Measurements from ENCODE around the gene CCL17. TPM values are rescaled to one million over a fixed set of nuclear protein-coding genes. Genes with fewer than 3 reads are reported as not detected.
A peak's percentile ranks its signal among the peaks of the same experiment; 100 is the strongest.

CCL17 gene
- total and polyA plus RNA-seq, 9 of the 15 experiments (the other 6 are each of a cell fraction or from before 2014, with no cell fraction given) = not detected

- Histone ChIP-seq H3K9ac (ENCODE audit: insufficient read depth in 1 of 2, low read depth in 2 of 2, low read length in 2 of 2) (no peak overlapping the region), H3K4me3 (no peak overlapping the region), H2AFZ (ENCODE audit: low read depth, low read length) (no peak overlapping the region), H3K79me2 (ENCODE audit: control insufficient read depth, insufficient read depth, low read length) (no peaks in the 10 kb centered on the region), H3K9me3 (replicated peaks; ENCODE audit: control insufficient read depth, insufficient read depth, low read depth, low read length) (no peaks in the 10 kb centered on the region), H4K20me1 (replicated peaks; ENCODE audit: control insufficient read depth, insufficient read depth, low read length) (no peaks in the 10 kb centered on the region), H3K27me3 (ENCODE audit: control insufficient read depth in 2 of 2, insufficient read depth in 2 of 2, low read length in 2 of 2) (no peaks in the 10 kb centered on the region), H3K4me1 (replicated peaks in 1 of 2; ENCODE audit: control insufficient read depth in 2 of 2, insufficient read depth in 2 of 2, low read length in 2 of 2) (no peaks in the 10 kb centered on the region), H3K9me1 (ENCODE audit: control insufficient read depth, insufficient read depth, low read length) (no peaks in the 10 kb centered on the region), H3K36me3 (ENCODE audit: control insufficient read depth, insufficient read depth, low read length) (peaks cover 85% of the 10 kb centered on the region), H3K4me2 (ENCODE audit: insufficient read depth, low read length) (no peak overlapping the region), H3K27ac (ENCODE audit: extremely low read depth, low read depth, low read length) (no peak overlapping the region)
- ATAC-seq = no peak
- in situ Hi-C loops (cut with MboI) (no loop called here), intact Hi-C loops (cut with micrococcal nuclease) (no loop called here)
- FAIRE-seq = no peak
- no TSS peak for BruUV-seq (replicated peaks)
- CTCF ChIA-PET (ENCODE audit: low intra/inter-chr PET ratio) = no interaction called here
- no peak for DNase-seq (ENCODE audit: extremely low read depth in 1 of 4, low spot score in 3 of 4)
- WGBS (ENCODE audit: insufficient coverage, low coverage, missing lambda C conversion rate) = 76% methylated on average over 5 of the region's 5 CpGs
- POLR2A ChIA-PET = interaction anchor here (0.6 to 2.2 kb wide), 3 partner anchors 14 to 49 kb away, joined by 3 to 4 read pairs (median 3); no protein-coding TSS in a partner anchor
- TF ChIP-seq HOXB6 (CRISPR knock-in tag; IDR thresholded peaks at IDR 0.05; ENCODE audit: borderline replicate concordance) (no peak), JUND (IDR thresholded peaks at IDR 0.05; ENCODE audit: borderline replicate concordance, low read depth, low read length) (no peak), JUND (tag; IDR thresholded peaks at IDR 0.05; ENCODE audit: borderline replicate concordance, low read depth, low read length) (no peak), SPI1 (IDR thresholded peaks at IDR 0.05; ENCODE audit: borderline replicate concordance, low read depth, low read length) (0 out of 2 replicates have a peak, but pooled peaks have one; percentile 17)
Measured at GRCh38 chr16:57430955-57431354, 26.4 kb downstream of the CCL17 start.

GRCh38 chr16:57432505-57432904 lies 27.9 kb downstream of the CCL17 start:
- POLR2A ChIA-PET = interaction anchor here (0.5 to 2.5 kb wide), 4 partner anchors 9 to 571 kb away, joined by 3 to 8 read pairs (median 6); no protein-coding TSS in a partner anchor
- WGBS (ENCODE audit: insufficient coverage, low coverage, missing lambda C conversion rate) = 93% methylated on average over 2 of the region's 2 CpGs
- TF ChIP-seq RBM39 (optimal IDR thresholded peaks at IDR 0.05; ENCODE audit: low read depth, low read length) (no peak), TFAM (CRISPR knock-in tag; conservative IDR thresholded peaks at IDR 0.05) (no peak), FOS (IDR thresholded peaks at IDR 0.05; ENCODE audit: extremely low read depth, insufficient read length) (no peak), CTCF (IDR thresholded peaks at IDR 0.05 in 2 of 3, conservative IDR thresholded peaks at IDR 0.05 in 1 of 3; ENCODE audit: insufficient read depth in 2 of 3, low read depth in 1 of 3, low read length in 3 of 3) (no peak), PREB (CRISPR knock-in tag; IDR thresholded peaks at IDR 0.05) (no peak), ZNF23 (CRISPR knock-in tag; IDR thresholded peaks at IDR 0.05) (no peak)

More at GRCh38 chr16:57432505-57432904, 27.9 kb downstream of the CCL17 start:
- FAIRE-seq (no peak), DNase-seq (ENCODE audit: extremely low read depth in 1 of 4, low spot score in 3 of 4) (no peak), ATAC-seq (no peak)
- Histone ChIP-seq H3K9ac (ENCODE audit: insufficient read depth in 1 of 2, low read depth in 2 of 2, low read length in 2 of 2) (no peak overlapping the region), H3K79me2 (ENCODE audit: control insufficient read depth, insufficient read depth, low read length) (no peaks in the 10 kb centered on the region), H2AFZ (ENCODE audit: low read depth, low read length) (no peak overlapping the region), H3K36me3 (ENCODE audit: control insufficient read depth, insufficient read depth, low read length) (peaks cover 93% of the 10 kb centered on the region), H3K9me1 (ENCODE audit: control insufficient read depth, insufficient read depth, low read length) (no peaks in the 10 kb centered on the region), H3K4me3 (no peak overlapping the region), H3K4me1 (replicated peaks in 1 of 2; ENCODE audit: control insufficient read depth in 2 of 2, insufficient read depth in 2 of 2, low read length in 2 of 2) (no peaks in the 10 kb centered on the region), H3K4me2 (ENCODE audit: insufficient read depth, low read length) (no peak overlapping the region), H3K27me3 (ENCODE audit: control insufficient read depth in 2 of 2, insufficient read depth in 2 of 2, low read length in 2 of 2) (no peaks in the 10 kb centered on the region), H3K27ac (ENCODE audit: extremely low read depth, low read depth, low read length) (no peak overlapping the region), H4K20me1 (replicated peaks; ENCODE audit: control insufficient read depth, insufficient read depth, low read length) (no peaks in the 10 kb centered on the region), H3K9me3 (replicated peaks; ENCODE audit: control insufficient read depth, insufficient read depth, low read depth, low read length) (no peaks in the 10 kb centered on the region)
- no TSS peak for BruUV-seq (replicated peaks)
- in situ Hi-C loops (cut with MboI) (no loop called here), intact Hi-C loops (cut with micrococcal nuclease) (no loop called here)
- CTCF ChIA-PET (ENCODE audit: low intra/inter-chr PET ratio) = no interaction called here
